K562 (cell line): Measurements from ENCODE around the gene CHKB. TPM values are rescaled to one million over a fixed set of nuclear protein-coding genes. Genes with fewer than 3 reads are reported as not detected.

Experiments used
- ATAC-seq: fragments of 200-7000 bp; cut with Tn5 transposase; 3 replicates; pipeline ENCODE4 v1.9.1; 2020; ENCODE audit warnings: moderate library complexity
- BruUV-seq: library from RNA; stranded (reverse); fragments of 400-500 nt; replicated peaks from 2 replicates; lab custom pipeline; 2021; lab: Mats Ljungman, UMichigan
- CTCF ChIA-PET: fragments of 300-600 bp; formaldehyde crosslinking; extraction: SDS; loops from one replicate; lab custom pipeline; 2021; ENCODE audit warnings: low intra/inter-chr PET ratio; lab: Yijun Ruan, JAX
- POLR2A ChIA-PET: fragments of 300-600, 350-650 bp; sonication (Branson Sonifier 250); formaldehyde crosslinking; extraction: SDS; loops from one replicate; lab custom pipeline; 2021; ENCODE audit warnings: antibody characterized with exemption, inconsistent platforms; lab: Yijun Ruan, JAX
- DNase-seq, 4 experiments: peaks; one replicate each; pipeline versions ENCODE4 v3.0.0 to v3.0.0-alpha.2; 2011 to 2018; ENCODE audit warnings: low spot score in 3 of 4, mixed read lengths in 3 of 4; ENCODE audit errors: extremely low read depth in 1 of 4
- FAIRE-seq: peaks from 2 replicates; lab custom pipeline; 2011; peaks lifted over from hg19 to GRCh38; lab: Jason Lieb, UNC
- H2AFZ ChIP-seq: 2 replicates; pipeline ENCODE4 v1.6.0; 2011; ENCODE audit warnings: low read depth, low read length, control low read depth, inconsistent platforms
- H3K27ac ChIP-seq: fragments of 200-600 bp; 3 replicates; pipeline ENCODE4 v1.8.0; 2011; ENCODE audit warnings: low read depth, mild to moderate bottlenecking, control low read depth, inconsistent platforms, low read length, moderate library complexity, mixed read lengths; ENCODE audit errors: extremely low read depth
- H3K27me3 ChIP-seq, 2 experiments: fragments of 300-600 bp in 1 of 2; 2 replicates in 1 of 2; 3 replicates in 1 of 2; pipeline versions ENCODE4 v1.6.0 to v1.8.0; 2011; ENCODE audit warnings: inconsistent platforms in 2 of 2, low read length in 2 of 2, mild to moderate bottlenecking in 1 of 2, mixed read lengths in 1 of 2, moderate library complexity in 1 of 2; ENCODE audit not compliant: control insufficient read depth in 2 of 2, insufficient read depth in 2 of 2
- H3K36me3 ChIP-seq: fragments of 300-600 bp; 3 replicates; pipeline ENCODE4 v1.8.0; 2011; ENCODE audit warnings: mild to moderate bottlenecking, low read length, inconsistent platforms; ENCODE audit not compliant: control insufficient read depth, insufficient read depth
- H3K4me1 ChIP-seq, 2 experiments: fragments of 200-600 bp in 1 of 2; replicated peaks in 1 of 2; 2 replicates in 1 of 2; 3 replicates in 1 of 2; pipeline versions ENCODE4 v1.5.1 to v1.8.0; 2011; ENCODE audit warnings: inconsistent platforms in 2 of 2, low read length in 2 of 2, mild to moderate bottlenecking in 1 of 2, mixed read lengths in 1 of 2, moderate library complexity in 1 of 2; ENCODE audit not compliant: control insufficient read depth in 2 of 2, insufficient read depth in 2 of 2
- H3K4me2 ChIP-seq: 2 replicates; pipeline ENCODE4 v1.6.1; 2011; ENCODE audit warnings: low read length, control low read depth, inconsistent platforms, mixed read lengths; ENCODE audit not compliant: insufficient read depth
- H3K4me3 ChIP-seq: fragments of 200-600 bp; sonication (generic), shearing (Covaris generic); 2 replicates; pipeline ENCODE4 v1.5.1; 2016; ENCODE audit warnings: control low read depth, inconsistent platforms
- H3K79me2 ChIP-seq: fragments of 200-600 bp; 3 replicates; pipeline ENCODE4 v1.8.0; 2011; ENCODE audit warnings: low read length, inconsistent platforms; ENCODE audit not compliant: control insufficient read depth, insufficient read depth
- H3K9ac ChIP-seq, 2 experiments: 2 replicates each; pipeline versions ENCODE4 v1.6.0 to v1.6.1; 2011; ENCODE audit warnings: low read depth in 2 of 2, low read length in 2 of 2, control low read depth in 1 of 2, inconsistent platforms in 1 of 2, mild to moderate bottlenecking in 1 of 2, mixed read lengths in 1 of 2; ENCODE audit not compliant: insufficient read depth in 1 of 2
- H3K9me1 ChIP-seq: one replicate; pipeline ENCODE4 v1.6.0; 2011; ENCODE audit warnings: inconsistent platforms, mild to moderate bottlenecking, low read length, moderate library complexity; ENCODE audit not compliant: control insufficient read depth, insufficient read depth
- H3K9me3 ChIP-seq: replicated peaks from 2 replicates; pipeline ENCODE4 v1.5.1; 2011; ENCODE audit warnings: low read depth, low read length, inconsistent platforms; ENCODE audit not compliant: control insufficient read depth, insufficient read depth
- H4K20me1 ChIP-seq: replicated peaks from 2 replicates; pipeline ENCODE4 v1.6.1; 2011; ENCODE audit warnings: low read length, inconsistent platforms, mixed read lengths; ENCODE audit not compliant: control insufficient read depth, insufficient read depth
- ARID3A ChIP-seq: IDR thresholded peaks from 2 replicates; pipeline ENCODE4 v1.6.1; 2012; ENCODE audit warnings: low read depth, low read length, improper control_type of control experiment, borderline replicate concordance
- ARID4B ChIP-seq: sonication (generic); formaldehyde crosslinking; IDR thresholded peaks from 2 replicates; pipeline ENCODE4 v1.8.0; 2022; ENCODE audit warnings: mild to moderate bottlenecking, missing genetic modification reagents
- ARNT ChIP-seq, 2 experiments: fragments of 450-650 bp; IDR thresholded peaks; 2 replicates each; pipeline ENCODE4 v1.6.1; 2016; ENCODE audit warnings: mild to moderate bottlenecking in 1 of 2
- BRD4 ChIP-seq: fragments of 200-600 bp; sonication (generic); IDR thresholded peaks from 2 replicates; pipeline ENCODE4 v1.6.1; 2017; ENCODE audit warnings: inconsistent platforms
- HMBOX1 ChIP-seq: sonication (generic); IDR thresholded peaks from 2 replicates; pipeline ENCODE4 v1.6.1; 2016
- HOMEZ ChIP-seq: fragments of 250-450 bp; sonication (Bioruptor Pico); IDR thresholded peaks from 2 replicates; pipeline ENCODE4 v1.4.0; 2020; ENCODE audit warnings: mild to moderate bottlenecking, moderate library complexity
- KLF1 ChIP-seq: fragments of 450-650 bp; IDR thresholded peaks from 2 replicates; pipeline ENCODE4 v1.6.1; 2016; ENCODE audit warnings: missing genetic modification characterization, missing compliant biosample characterization
- MECOM ChIP-seq: fragments of 250-450 bp; sonication (Bioruptor Pico); IDR thresholded peaks from 2 replicates; pipeline ENCODE4 v1.8.0; 2022; ENCODE audit warnings: inconsistent platforms
- NFE2L1 ChIP-seq: fragments of 450-650 bp; IDR thresholded peaks from 2 replicates; pipeline ENCODE4 v1.6.1; 2016; ENCODE audit warnings: missing genetic modification characterization, low read depth, mild to moderate bottlenecking, missing compliant biosample characterization, moderate library complexity, borderline replicate concordance
- NFXL1 ChIP-seq: fragments of 450-650 bp; formaldehyde crosslinking; IDR thresholded peaks from 2 replicates; pipeline ENCODE4 v1.4.0; 2021; ENCODE audit warnings: mild to moderate bottlenecking
- PML ChIP-seq: IDR thresholded peaks from 2 replicates; pipeline ENCODE4 v1.6.1; 2012; ENCODE audit warnings: low read length, inconsistent platforms
- RBFOX2 ChIP-seq: fragments of 200-400 bp; formaldehyde crosslinking; IDR thresholded peaks from 2 replicates; pipeline ENCODE4 v1.6.1; 2017; ENCODE audit warnings: low read depth, mild to moderate bottlenecking, low read length, moderate library complexity
- RFX5 ChIP-seq: IDR thresholded peaks from 2 replicates; pipeline ENCODE4 v1.6.1; 2011; ENCODE audit warnings: low read depth, mild to moderate bottlenecking, improper control_type of control experiment, low read length
- RHOXF2B ChIP-seq: fragments of 250-450 bp; sonication (Bioruptor Pico); conservative IDR thresholded peaks from 2 replicates; pipeline ENCODE4 v1.5.1; 2021
- ZC3H8 ChIP-seq: fragments of 450-650 bp; IDR thresholded peaks from 2 replicates; pipeline ENCODE4 v1.6.1; 2017
- ZNF282 ChIP-seq: sonication (generic); formaldehyde crosslinking; IDR thresholded peaks from 2 replicates; pipeline ENCODE4 v1.8.1; 2023; ENCODE audit warnings: missing genetic modification reagents
- WGBS: fragments of 100-300 bp; shearing (Covaris generic); methylation state at CpG from one replicate; pipeline ENCODE4 v1.1.6; 2016; ENCODE audit warnings: low coverage, mixed read lengths; ENCODE audit not compliant: insufficient coverage; ENCODE audit errors: missing lambda C conversion rate; 5-methylcytosine and 5-hydroxymethylcytosine counted together
- in situ Hi-C: fragments of 300-500 bp; cut with MboI; formaldehyde crosslinking; loops from 4 replicates; pipeline ENCODE4 v1.15.0; 2018; ENCODE audit warnings: inconsistent platforms, mixed read lengths
- intact Hi-C: fragments of 100-400 bp; cut with micrococcal nuclease; formaldehyde crosslinking; loops from 2 replicates; pipeline ENCODE4 v1.14.2; 2022
- polyA plus RNA-seq, 8 experiments: library from polyadenylated mRNA; depleted of rRNA in 4 of 8; stranded (reverse) in 5 of 8; unstranded in 3 of 8; fragments of >200 nt; fragmentation: Nextera tagmentation in 2 of 8; fragmentation: Illumina TruSeq in 1 of 8; extraction: Ambion mirVana in 2 of 8; extraction: Trizol in 1 of 8; gene quantifications; 2 replicates each; pipeline versions ENCODE4 v1.2.1 to v1.2.3, GENCODE V29; 2011 to 2014; ENCODE audit warnings: inconsistent platforms in 1 of 8, missing spikeins in 1 of 8
- total RNA-seq, 7 experiments: library from RNA; depleted of rRNA in 6 of 7; stranded (reverse); fragments of >200 nt in 6 of 7; fragmentation: Illumina TruSeq in 2 of 7; extraction: Trizol in 2 of 7; gene quantifications; 2 replicates each; pipeline versions ENCODE4 v1.2.1 to v1.2.3, GENCODE V29; 2011 to 2021; ENCODE audit warnings: low replicate concordance in 1 of 7

The CHKB gene
- total and polyA plus RNA-seq, 9 of the 15 experiments (the other 6 are each of a cell fraction or from before 2014, with no cell fraction given) = 2.7 to 31.0 (median 11.0) TPM

DNA sequence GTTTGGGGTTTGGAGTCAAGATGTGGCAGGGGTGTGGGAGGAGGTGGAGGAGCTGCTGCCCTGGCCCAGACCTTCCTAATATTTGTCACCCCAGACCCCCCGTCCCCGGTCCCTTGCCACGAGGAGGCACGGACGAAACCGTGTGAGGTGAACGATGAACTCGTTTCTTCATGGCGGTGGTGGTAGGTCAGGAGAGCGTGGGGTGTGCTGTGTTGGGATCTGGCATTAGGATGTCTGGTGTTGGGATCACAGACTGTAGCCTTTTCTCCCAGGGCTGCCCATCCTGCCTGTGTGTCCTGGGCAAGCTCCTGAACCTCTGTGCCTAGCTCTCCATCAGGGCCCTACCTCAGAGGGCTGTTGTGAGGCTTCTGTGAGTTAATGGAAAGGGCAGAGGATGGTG, 26.3 kb upstream of the CHKB start:
- Histone ChIP-seq H2AFZ (no peak overlapping the region), H4K20me1 (no peaks in the 10 kb centered on the region), H3K9ac (no peak overlapping the region), H3K27ac (no peak overlapping the region), H3K27me3 (peaks cover 25 to 73% of the 10 kb centered on the region in 2 experiments), H3K79me2 (no peaks in the 10 kb centered on the region), H3K36me3 (no peaks in the 10 kb centered on the region), H3K4me3 (no peak overlapping the region), H3K4me1 (peaks cover 13 to 19% of the 10 kb centered on the region in 2 experiments; a peak in 4 of 5 replicates), H3K4me2 (no peak overlapping the region), H3K9me1 (no peaks in the 10 kb centered on the region), H3K9me3 (no peaks in the 10 kb centered on the region)
- CTCF ChIA-PET = no interaction called here
- ATAC-seq (no peak), DNase-seq (no peak), FAIRE-seq (no peak)
- no TSS peak for BruUV-seq
- POLR2A ChIA-PET = interaction anchor here (0.8 kb wide), 1 partner anchor 12 kb away, joined by 4 read pairs; no protein-coding TSS in a partner anchor
- intact Hi-C loops = no loop called here
- in situ Hi-C loops = no loop called here
- WGBS = 5% methylated on average over 10 of the region's 10 CpGs
- TF ChIP-seq HOMEZ (CRISPR knock-in tag) (no peak), NFE2L1 (tag) (no peak), RBFOX2 (no peak), NFXL1 (CRISPR knock-in tag) (no peak), ZNF282 (CRISPR knock-in tag) (no peak), KLF1 (no peak), ARID4B (CRISPR knock-in tag) (no peak), RHOXF2B (no peak), PML (no peak), RFX5 (no peak), ZC3H8 (no peak), HMBOX1 (no peak), ARID3A (no peak), BRD4 (no peak), MECOM (CRISPR knock-in tag) (no peak), ARNT (IDR thresholded peaks at IDR 0.05) (no peak)
